DOHH2 (cell line): Measurements from ENCODE around the gene AGO4.

Source experiments
- EZH2phosphoT487 ChIP-seq: fragments of 200-600 bp; sonication (generic); IDR thresholded peaks from 2 replicates; pipeline ENCODE4 v1.6.1; 2017; ENCODE audit warnings: borderline replicate concordance, mild to moderate bottlenecking, antibody characterized with exemption, low read length, moderate library complexity, mixed read lengths
- TF ChIP-seq, protein P1 (sequence below): fragments of 200-600 bp; sonication (generic); IDR thresholded peaks from one replicate; pipeline ENCODE4 v1.5.1; 2014; ENCODE audit warnings: antibody characterized with exemption, mild to moderate bottlenecking, low read depth, low read length; ENCODE audit not compliant: poor library complexity, severe bottlenecking

DNA sequence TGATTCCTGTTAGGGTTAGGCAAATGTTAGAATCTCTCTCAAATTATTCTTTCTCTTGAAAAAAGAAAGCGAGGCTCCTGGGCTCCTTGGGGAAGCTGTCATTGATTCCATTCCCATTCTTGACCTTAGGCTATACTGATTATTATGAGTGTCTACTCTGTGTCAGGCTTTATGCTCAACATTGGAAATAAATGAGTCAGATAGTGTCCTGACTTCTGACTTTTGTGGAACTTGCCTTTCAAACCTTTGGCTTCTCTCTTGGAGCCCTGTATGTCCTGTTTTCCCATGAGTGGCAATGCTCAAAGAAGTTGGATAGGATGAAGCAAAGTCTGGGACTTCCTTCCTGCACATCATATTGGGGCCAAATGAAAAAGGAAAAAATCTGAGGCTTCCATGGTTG, 86.8 kb downstream of the AGO4 start:
- TF ChIP-seq, protein P1, sequence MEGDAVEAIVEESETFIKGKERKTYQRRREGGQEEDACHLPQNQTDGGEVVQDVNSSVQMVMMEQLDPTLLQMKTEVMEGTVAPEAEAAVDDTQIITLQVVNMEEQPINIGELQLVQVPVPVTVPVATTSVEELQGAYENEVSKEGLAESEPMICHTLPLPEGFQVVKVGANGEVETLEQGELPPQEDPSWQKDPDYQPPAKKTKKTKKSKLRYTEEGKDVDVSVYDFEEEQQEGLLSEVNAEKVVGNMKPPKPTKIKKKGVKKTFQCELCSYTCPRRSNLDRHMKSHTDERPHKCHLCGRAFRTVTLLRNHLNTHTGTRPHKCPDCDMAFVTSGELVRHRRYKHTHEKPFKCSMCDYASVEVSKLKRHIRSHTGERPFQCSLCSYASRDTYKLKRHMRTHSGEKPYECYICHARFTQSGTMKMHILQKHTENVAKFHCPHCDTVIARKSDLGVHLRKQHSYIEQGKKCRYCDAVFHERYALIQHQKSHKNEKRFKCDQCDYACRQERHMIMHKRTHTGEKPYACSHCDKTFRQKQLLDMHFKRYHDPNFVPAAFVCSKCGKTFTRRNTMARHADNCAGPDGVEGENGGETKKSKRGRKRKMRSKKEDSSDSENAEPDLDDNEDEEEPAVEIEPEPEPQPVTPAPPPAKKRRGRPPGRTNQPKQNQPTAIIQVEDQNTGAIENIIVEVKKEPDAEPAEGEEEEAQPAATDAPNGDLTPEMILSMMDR: no peak
- no peak for TF ChIP-seq EZH2phosphoT487
